Suppressor macrophage treated with lipopolysaccharide for 1 hour (primary cell): ENCODE results near the gene ZDHHC19.
"Not testable (repeated sequence)": the region's sequence is repeated elsewhere in the genome, so short reads cannot be mapped to it uniquely, and the experiment has no call there.

ENCODE experiments used
- DNase-seq, 3 donors: peaks; one replicate each; pipeline ENCODE4 v3.0.0-alpha.2; 2020 to 2022

Gene ZDHHC19

DNA sequence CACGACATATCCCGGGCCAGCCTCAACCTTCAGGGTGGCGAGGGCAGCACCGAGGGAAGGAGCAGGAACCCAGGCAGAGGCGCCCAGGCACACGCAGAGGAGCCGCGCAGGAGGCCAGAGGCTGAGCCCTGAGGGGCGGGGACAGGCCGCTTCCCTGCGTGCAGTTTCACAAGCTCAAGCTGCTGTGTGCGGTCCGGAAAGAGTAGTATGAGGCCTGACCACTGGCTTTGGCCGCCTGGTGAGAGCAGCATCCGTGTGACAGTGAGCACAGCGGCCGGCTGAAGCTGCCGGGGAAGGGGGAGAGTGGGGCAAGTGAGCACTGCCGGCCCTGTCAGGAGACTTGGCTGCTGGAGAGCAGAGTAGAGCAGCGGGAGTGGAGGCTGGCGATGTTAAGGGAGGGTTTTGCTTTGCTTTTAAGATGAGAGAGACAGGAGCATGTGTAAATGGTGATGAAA, 8.7 kb downstream of the ZDHHC19 start:
- peak; percentile 84 to 87 (median 85) for DNase-seq

DNA sequence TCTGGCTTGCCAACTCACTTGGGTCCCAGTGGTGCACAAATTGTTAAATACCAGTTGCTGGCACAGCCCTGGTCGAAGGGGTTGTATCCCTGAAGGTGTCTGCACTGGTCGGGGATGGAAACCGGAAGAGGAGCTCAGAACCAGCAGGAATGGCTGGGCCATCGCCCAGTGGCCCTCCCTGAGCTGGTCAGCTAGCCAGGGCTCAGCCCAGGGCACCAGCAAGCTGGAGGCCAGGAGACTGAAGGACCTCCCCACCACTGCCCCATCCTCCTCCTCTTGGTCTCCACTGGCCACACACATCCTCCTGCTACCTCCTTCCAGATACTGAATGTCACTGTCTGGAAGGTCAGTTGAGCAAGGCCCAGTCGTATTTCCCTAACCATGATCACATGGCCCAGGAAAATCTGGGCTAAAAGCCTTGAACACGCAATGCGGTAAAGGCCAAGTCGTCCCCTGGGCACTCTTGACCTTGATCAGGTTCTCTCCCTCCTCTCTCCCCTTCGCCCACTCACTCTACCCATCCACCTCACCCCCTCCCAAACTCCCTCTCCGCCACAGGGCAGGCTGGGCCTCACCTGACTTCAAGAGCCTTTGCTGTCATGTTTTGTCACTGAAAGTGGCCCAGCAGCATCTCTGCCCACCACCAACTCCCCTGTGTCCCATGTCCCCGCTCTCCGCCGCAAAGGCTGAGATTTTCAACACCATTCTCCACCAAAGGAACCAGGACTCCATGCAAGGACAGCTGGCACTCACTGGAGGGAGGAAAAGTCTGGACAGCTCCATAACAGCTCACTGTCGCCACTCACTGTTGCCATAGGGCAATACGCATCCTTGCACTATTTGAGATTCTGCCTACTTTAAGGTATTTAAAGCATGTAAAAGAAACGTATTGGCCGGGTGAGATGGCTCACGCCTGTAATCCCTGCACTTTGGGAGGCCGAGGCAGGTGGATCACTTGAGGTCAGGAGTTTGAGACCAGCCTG, 12.1 kb downstream of the ZDHHC19 start:
- DNase-seq, result peak in 1 of 3 donors; percentile 21

DNA sequence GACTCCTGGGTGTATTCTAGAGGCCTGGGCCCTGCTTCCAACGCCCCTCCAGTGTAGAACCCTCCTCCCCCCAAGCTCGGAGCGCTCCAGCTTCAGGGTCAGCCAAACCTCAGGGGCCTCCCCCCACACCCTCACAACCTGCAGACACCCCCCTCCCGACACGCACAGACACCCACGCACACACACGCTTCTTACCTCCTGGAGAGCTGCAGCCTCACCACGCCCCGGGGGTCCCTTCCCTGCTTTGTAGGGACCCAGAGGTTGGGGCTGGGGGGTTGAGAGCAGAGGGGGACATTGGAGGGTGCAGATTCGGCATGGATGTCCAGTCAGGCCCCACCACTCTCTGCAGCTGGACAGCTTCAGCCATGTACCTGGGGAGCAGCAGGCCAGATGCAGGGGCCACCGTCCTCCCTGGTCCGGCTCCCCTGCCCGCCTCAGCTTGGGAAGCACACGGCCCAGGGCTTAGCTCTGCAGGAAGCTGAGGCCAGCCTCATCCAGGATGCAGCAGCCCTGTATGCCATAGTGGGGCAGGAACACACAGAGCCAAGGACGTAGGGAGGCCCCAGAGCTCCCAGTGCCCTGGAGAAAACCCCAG, 13.0 kb downstream of the ZDHHC19 start:
- no peak for DNase-seq

DNA sequence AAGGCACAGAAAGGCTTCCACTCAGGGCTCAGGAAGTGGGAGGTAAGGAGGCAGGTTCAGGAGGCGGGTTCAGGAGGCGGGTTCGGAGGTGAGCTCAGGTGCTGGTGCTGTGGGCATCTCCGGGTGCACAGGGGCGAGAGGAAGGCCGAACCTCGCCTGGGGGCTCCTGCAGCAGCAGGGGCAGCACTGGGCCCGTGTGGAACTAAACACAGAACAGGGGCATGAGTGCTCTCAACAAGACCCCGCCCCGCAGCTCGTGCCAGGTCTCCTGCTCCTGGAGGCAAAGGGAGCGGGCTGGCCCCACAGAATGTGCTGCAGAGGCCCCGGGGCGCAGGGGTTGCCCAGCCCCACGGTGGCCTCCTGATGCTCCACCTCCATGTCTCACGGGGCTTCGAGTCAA, 13.7 kb downstream of the ZDHHC19 start:
- DNase-seq, result no peak

DNA sequence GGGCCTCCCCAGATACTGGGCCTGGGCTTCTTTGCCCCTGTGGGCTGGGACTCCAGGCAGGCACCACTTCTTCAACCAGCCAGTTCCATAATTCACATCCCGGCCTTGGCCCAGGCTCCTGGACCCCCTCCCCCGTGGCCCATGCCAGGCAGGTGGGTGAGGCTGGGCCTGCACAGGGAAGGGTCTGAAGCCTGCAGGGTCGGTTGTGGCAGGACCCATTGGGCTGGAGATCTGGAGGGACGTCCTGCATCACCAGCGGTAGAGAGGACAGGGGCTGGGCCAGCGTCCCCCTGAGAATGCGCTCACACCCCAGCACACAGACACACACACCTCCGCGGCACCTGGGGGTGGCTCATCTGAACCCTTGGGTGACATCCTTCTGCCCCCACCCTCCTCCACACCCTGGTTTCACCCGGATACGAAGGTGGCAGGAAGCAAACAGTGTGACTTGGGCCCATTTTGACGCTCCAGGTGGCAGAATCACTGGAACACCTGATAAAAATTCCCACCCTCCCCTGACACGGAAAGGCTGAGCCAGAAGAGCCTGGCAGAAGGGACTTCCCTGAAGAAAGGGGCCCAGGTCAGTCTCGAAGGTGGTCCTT, 15.4 kb downstream of the ZDHHC19 start:
- DNase-seq, result no peak

DNA sequence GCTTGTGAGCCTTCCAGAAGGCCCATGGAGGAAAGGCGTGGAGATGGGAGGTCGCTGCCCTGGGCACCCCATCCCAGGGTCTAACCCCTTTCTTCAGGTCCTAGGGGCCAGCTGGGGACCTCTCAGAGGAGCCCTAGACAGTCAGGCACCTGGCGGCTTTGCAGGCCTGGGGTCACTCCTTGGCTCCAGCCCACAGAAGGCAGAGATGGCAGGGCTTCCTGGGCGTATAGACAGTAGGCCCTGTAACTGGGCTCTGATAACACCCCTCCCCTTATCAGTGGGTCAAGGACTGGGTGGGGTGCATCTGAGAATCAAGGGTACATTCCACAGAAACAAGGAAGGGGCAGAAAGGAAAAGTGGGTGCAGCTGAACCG, 16.7 kb downstream of the ZDHHC19 start:
- no peak for DNase-seq

DNA sequence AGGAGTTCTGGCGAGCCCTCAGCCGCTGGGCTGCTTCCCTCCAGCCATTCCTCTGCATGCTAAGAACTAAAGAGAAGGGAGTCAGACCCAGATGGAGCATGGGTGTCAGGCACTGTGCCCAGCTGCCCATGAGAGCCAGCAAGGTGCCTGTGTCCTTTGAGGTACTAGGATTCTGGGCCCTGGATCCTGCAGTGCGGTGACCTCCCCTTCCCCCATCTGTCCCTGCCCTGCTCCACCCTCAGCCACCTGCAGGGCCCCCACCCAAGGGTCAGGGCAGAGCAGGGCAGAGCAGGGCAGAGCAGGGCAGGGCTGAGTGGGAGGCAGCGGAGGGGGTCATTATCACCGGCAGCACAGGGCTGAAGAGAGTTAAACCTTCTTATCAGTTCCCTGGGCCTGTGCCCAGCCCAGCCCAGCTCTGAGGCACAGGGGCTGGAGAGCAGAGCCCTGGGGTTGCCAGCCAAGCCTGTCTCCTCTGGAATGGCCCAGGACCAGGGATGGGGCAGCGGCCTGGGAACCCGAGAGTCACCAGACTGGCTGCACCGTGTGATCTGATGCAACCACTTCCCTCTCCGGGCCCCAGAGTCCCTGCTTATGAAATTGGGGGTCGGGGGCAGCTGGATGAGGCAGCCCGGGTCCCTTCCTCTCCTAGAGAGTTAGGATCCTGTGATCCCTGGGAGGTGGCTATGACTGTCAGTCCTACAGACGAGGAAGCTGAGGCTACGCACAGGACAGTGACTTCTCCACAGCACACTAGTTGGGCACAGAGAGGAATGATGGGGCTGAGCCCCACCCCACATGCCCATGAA, 17.3 kb downstream of the ZDHHC19 start:
- DNase-seq, result peak; percentile 71 to 92 (median 82)

DNA sequence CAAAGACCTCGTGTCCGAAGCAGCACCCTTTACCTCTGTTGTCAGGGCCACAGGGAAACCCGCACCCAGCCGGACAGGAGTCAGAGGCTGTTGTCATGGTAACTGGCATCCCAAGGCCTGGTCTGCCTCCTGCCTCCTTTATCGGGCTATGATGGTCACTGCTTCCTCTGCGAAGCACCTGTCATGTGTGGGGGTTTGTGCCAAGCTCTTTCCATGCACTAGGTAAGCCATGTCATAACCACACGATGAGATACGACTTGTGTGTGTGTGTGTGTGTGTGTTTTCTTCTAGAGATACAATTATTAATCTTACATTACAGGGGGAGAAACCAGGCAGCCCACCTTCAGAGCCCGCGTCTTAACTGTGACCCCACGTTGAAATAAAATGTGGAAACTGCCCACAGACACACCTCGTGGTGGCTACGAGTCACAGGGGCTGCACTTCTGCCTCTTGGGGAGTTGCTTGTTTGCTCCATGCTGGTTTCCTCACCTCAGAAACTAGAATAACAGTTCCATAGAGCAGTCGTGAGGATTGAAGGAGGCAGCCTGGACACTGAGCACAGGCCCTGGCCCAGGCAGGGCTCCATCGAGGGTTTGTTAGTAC, 18.0 kb downstream of the ZDHHC19 start:
- peak; percentile 41 to 61 (median 56) for DNase-seq

DNA sequence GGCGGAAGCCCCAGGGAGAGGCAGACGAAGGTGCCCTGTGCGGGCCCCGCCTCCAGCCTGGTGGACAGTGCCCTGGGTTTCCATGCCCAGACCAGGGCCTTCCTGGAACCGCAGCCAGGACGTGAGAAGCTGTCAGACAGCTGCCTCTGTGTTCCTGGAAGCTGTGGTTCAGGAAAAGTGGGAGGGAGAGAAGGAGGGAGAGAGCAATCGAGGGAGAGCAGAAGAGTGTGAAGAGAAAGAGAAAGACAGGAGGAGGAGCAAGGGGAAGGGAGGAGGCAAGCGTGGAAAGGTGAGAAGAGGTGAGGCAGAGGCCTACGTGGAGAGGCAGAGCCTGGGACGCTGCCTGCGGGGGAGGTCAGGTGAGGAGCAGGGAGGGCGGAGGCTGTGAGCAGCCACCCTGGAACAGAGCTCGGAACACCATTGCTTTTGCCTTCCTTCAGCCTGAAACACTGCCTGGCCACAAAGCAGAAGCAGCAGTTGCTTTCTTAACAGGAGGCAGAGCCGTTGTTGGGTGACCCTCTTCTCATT, 18.6 kb downstream of the ZDHHC19 start:
- peak; percentile 32 to 44 (median 39) for DNase-seq

DNA sequence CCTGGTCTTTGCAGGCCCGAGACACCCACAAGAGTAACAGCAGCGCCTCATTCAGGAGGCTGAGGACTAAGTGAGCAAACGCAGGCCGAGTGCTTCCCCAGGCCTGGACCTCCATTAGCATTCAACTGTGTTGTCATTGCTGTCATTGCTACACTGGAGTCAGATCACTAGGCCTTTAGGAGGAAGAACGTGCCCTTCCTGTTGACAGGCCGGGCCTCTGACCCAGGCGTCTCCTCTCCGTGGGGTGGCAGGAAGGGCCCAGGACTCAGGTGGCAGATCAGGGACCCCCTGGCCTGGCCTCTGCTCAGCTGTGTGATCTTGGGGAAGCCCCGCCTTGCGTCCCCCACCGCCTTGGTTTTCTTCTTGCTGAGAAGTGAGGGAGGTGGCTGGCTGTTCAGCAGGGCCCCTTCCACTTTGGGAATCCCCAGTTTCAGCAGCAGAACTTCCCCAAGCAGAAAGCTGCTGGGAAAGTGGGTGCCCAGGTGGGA, 19.1 kb downstream of the ZDHHC19 start:
- DNase-seq, result peak; percentile 85 to 89 (median 86)

DNA sequence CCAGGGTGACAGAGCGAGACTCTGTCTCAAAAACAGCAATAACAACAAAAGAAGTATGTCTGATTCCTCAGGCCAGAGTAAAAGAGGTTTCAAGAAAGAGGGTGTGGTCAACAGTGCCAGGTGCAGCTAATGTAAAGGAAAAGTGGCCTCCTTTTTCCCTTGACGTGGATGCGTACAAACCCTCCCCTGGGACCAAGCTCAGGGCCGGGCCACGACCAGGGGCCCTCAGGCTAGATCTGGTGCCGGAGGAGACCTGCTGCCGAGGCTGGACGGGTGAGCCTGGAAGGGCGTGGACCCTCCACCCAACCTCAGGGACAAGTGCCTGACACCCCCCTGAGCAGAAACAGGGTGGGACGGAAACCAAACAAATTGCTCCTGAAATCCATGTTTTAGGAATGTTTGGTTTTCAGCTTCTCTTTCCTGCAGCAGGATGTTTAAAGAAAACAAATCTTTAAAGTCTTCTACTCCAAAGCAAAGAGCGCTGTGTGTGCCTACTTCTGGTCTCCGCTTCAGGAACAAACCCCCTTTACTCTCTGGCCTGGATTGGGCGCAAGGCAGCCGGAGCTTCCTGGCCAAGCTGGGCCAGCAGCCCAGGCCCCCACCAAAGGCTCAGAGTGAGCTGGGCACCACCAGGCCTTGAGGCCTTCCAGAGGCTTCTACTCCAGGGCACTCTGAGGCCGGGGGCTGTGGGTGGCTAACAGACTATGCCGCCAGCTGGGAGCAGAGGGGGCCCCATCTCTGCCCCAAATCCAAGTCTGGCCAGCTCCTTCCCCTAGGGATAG, 21.4 kb downstream of the ZDHHC19 start:
- no peak for DNase-seq

DNA sequence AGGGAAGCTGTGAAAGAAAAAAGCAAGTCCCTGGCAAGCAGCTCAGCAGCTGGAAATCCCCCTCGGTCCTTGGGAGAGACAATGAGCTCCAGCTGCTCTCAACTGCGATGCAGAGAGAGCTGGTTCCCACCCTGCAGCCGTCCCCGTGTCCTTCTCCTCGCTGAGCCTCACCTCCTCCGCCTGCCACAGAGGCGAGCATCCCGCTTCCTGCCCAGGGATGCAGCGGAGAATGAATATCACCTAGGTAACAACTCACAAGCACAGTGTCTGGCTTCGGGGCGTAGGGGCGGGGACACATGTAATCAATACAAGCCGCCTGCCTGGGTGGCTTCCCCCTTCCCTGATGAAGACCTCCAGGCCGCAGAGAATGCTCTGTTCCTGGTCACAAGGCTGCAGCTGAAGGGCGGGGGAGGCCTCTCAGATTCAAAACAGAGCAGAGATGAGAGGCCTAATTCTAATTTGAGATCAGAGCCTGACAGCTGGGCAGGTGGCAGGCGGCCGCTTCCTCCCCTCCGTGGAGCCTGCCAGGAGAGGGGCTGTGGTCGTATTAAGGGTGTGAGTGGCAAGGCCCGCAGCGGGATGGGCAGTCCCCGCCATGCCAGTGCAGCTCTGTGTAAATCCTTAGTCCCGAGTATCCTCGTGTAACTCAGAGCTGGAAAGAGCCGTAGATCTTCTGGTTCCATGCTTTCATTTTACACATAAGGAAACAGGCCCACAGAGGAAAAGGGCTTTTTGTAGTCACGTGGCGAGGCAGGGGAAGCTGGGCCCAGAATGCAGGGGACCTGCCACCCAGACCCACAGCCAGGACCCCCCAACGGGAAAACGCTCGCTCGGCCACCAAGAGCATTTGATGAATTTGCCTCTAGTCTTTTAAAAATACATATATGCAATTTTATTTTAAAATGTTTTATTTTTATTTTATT, 24.3 kb downstream of the ZDHHC19 start:
- peak; percentile 46 to 74 (median 60) for DNase-seq

DNA sequence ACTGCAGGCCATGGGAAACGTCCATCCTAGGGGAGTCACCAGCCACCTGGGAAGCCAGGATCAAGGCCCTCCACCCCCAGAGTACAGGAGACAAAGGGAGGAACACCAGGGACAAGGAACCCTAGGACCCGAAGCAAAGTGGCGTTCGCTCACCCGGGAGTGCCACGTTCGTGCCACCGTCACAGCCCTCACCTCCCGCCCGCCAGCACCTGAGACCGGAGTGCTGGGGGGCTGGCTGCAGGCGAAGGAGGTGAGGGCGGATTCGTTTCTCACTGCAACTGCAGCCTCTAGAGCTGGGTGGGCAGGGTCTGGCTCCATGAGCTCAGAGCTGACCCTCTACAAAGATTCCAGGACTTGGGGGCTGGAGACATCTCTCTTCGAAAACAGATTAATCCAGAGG, 26.3 kb downstream of the ZDHHC19 start:
- DNase-seq, result no peak

DNA sequence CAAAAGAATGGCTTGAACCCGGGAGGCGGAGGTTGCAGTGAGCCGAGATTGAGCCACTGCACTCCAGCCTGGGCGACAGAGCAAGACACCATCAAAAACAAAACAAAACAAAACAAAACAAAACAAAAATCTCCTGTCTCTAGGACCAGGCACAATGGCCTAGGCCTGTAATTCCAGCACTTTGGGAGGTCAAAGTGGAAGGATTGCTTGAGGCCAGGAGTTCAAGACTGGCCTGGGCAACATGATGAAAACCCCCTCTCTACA, 27.1 kb downstream of the ZDHHC19 start:
- not testable (repeated sequence) for DNase-seq

DNA sequence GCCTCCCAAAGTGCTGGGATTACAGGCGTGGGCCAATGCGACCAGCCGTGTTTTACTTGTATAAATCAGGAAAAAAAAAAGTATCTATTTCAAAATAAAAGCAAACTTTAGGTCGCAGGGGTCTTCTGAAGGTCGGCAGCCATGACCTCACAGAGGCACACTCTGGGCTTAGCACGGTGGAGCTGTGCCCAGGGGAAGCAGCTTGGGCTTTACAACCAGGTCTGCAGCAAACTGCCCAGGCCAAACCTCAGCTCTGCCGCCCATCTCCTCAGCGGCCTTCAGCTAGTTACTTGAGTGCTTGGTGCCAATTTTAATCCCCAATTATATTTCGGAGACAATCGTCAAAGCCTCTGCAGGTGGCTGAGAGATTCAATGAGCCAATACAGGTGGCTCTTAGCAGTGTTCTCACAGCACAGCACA, 30.1 kb downstream of the ZDHHC19 start:
- DNase-seq, result no peak

DNA sequence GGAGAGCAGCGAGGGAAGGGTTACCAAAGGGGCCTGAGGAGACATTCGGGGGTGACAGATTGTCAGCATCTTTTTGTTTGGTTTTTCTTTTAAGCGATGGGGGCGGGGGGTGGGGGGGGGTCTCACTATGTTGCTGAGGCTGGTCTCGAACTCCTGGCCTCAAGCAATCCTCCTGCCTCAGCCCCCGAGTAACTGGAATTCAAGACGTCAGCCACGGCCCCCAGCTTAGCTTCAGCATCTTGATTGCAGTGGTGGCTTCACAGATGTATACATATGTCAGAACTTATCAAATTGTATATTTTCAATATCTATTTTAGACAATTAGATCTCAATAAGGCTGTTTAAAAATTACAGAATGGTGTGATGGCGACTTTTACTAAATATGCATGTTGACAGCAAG, 30.9 kb downstream of the ZDHHC19 start:
- DNase-seq, result no peak

DNA sequence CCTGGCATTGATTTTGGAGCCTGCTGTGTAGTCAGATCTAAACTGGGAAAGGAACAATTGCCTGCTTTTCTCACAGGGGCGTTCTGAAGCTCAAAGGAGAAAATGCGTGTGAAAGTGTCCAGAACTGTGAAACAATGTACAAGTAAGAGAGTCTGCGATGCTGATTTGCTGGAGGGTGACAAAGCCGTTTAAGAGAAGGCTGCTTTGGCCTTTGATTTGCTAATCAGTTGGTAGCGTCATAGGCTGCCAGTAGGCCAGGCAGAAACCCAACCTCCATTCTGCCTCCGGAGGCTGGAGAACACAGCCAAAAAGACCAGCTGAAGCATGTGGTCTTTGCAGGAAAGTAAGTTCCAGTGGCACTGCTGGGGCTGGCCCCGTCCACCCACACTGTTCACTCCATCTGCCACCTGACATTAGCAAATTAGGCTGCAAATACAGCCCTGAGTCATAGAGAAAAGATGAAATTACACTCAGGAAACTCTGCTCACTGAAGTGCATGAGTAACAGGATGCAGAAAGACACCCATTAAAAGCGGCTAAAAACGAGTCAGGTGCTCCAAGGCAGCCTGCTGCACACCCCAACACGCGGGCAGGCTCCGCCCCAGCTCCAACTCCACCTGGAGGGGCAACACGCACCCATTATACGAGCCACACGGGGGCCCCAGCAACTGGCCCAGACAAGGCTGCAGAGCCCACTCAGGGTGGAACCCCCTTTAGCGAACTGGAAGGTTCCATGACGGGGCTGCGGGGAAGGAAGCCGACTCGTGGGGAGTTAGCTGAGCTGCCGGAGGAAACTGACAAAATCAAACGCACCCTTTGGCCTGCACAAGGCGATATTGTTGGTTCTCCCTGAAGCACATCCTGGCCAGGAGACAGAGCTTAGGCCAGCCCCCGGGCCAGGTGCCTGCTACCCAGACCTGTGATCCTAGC, 31.6 kb downstream of the ZDHHC19 start:
- peak; percentile 90 to 94 (median 92) for DNase-seq

DNA sequence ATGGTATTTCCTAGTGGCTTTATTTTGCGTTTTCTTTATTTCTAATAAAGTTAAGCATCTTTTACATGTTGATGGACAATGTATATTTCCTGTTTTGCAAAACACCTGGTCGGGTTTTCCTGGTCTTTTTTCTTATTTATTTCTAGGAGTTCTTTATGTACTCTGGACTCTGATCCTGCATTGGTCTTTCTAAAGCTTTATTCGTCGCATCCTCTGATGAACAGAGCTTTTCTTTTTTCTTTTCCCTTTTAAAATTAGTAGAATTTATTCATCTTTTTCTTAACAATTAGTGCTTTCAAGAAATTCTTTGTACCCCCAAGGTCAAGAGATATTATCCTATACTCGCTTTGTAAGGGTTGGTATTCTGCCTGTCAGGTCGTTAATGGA, 32.2 kb downstream of the ZDHHC19 start:
- DNase-seq, result no peak

DNA sequence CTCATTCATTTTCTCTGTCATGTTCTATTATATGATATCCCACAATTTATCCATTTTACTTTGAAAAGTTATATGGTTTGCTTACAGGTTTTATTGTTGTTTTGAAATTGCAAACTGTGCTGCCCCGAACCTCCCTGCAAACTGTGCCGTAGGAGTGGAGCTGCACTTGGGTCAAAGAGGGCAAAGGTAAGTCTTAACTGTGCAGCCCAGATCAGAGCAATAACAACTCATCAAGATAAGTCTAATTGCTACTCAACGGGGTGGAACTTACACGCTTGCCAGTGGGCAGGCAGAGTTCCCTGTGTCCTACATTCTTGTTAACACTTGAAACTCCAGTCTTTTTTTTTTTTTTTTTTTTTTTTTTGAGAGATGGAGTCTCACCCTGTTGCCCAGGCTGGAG, 33.2 kb downstream of the ZDHHC19 start:
- DNase-seq, result no peak
